Measurements from ENCODE around the gene ORC3. TPM values are rescaled to one million over a fixed set of nuclear protein-coding genes. Genes with fewer than 3 reads are reported as not detected.

Gene ORC3
- total and polyA plus RNA-seq, 2 of the 4 experiments (the other 2 are of a cell fraction) = 22.3 to 30.6 TPM

- TF ChIP-seq SMC3 (IDR thresholded peaks at IDR 0.05; ENCODE audit: low read depth, low read length) (no peak), RCOR1 (IDR thresholded peaks at IDR 0.05; ENCODE audit: insufficient replicate concordance, low read length) (peak; percentile 24), FOS (IDR thresholded peaks at IDR 0.05; ENCODE audit: low read depth, low read length) (no peak), RAD21 (IDR thresholded peaks at IDR 0.05; ENCODE audit: low read length) (no peak), MAFK (IDR thresholded peaks at IDR 0.05; ENCODE audit: low read depth, low read length) (peak; percentile 32)
Measured at GRCh38 chr6:87589693-87590416, at the start of gene ORC3, which contains the start of gene RARS2 (continued).

GRCh38 chr6:87540539-87540938, 49.4 kb upstream of the ORC3 start:
- Histone ChIP-seq H2BK20ac (ENCODE audit: low read depth, low read length) (no peak overlapping the region), H3K4me3 (ENCODE audit: insufficient read depth, low read depth, low read length) (no peak overlapping the region), H2AFZ (replicated peaks; ENCODE audit: low read length, poor library complexity) (no peak overlapping the region), H3K27me3 (ENCODE audit: control insufficient read depth, insufficient read depth, low read length) (no peaks in the 10 kb centered on the region), H4K91ac (ENCODE audit: insufficient read depth, low read depth, low read length) (no peak overlapping the region), H3K9ac (ENCODE audit: low read depth, low read length) (no peak overlapping the region), H3K36me3 (ENCODE audit: control insufficient read depth, insufficient read depth, low read length) (peaks cover 39% of the 10 kb centered on the region), H2BK5ac (ENCODE audit: low read depth, low read length, poor library complexity, severe bottlenecking) (no peak overlapping the region), H3K79me1 (ENCODE audit: low read depth in 1 of 2, low read length in 2 of 2) (peaks cover 9 to 12% of the 10 kb centered on the region in 2 experiments), H2BK120ac (ENCODE audit: low read depth, low read length) (no peak overlapping the region), H3K4me2 (ENCODE audit: low read depth, low read length) (no peak overlapping the region), H3K18ac (ENCODE audit: low read depth, low read length) (no peak overlapping the region), H4K20me1 (ENCODE audit: insufficient read depth, low read length) (no peaks in the 10 kb centered on the region; the same call in 1 of the 2 replicates), H3K9me3 (ENCODE audit: control insufficient read depth, insufficient read depth, low read length) (peaks cover 2% of the 10 kb centered on the region), H3K14ac (replicated peaks; ENCODE audit: low read depth, low read length) (no peak overlapping the region), H2BK15ac (ENCODE audit: low read depth, low read length) (no peak overlapping the region), H3K4me1 (ENCODE audit: control insufficient read depth, insufficient read depth, low read length) (no peaks in the 10 kb centered on the region; the same call in none of the 2 replicates), H2AK5ac (ENCODE audit: low read depth, low read length) (no peak overlapping the region), H3K23ac (ENCODE audit: low read depth, low read length) (no peak overlapping the region), H3K9me1 (ENCODE audit: insufficient read depth, low read length) (peaks cover 6% of the 10 kb centered on the region; the same call in 1 of the 2 replicates), H4K5ac (ENCODE audit: low read depth, low read length) (no peak overlapping the region), H3K27ac (ENCODE audit: insufficient read depth, low read length) (no peak overlapping the region), H3K56ac (ENCODE audit: extremely low read depth, insufficient read depth, low read length) (no peak overlapping the region), H3K4ac (ENCODE audit: low read depth, low read length) (no peak overlapping the region), H4K8ac (ENCODE audit: low read depth in 2 of 2, low read length in 2 of 2) (no peak overlapping the region), H2AK9ac (replicated peaks; ENCODE audit: low read depth, low read length, poor library complexity) (no peak overlapping the region)
- no TSS peak for BruUV-seq (replicated peaks)
- dilution Hi-C loops (cut with HindIII; ENCODE audit: low sequenced_read_pairs, unreplicated experiment) (no loop called here), in situ Hi-C loops (cut with MboI; ENCODE audit: low sequenced_read_pairs) (no loop called here), intact Hi-C loops (cut with micrococcal nuclease) (no loop called here)
- TF ChIP-seq BHLHE40 (IDR thresholded peaks at IDR 0.05; ENCODE audit: low read depth, low read length) (no peak), ELK1 (IDR thresholded peaks at IDR 0.05; ENCODE audit: borderline replicate concordance, low read depth, low read length) (no peak), CHD1 (IDR thresholded peaks at IDR 0.05; ENCODE audit: low read depth, low read length) (no peak), RCOR1 (IDR thresholded peaks at IDR 0.05; ENCODE audit: insufficient replicate concordance, low read length) (no peak), CEBPB (IDR thresholded peaks at IDR 0.05; ENCODE audit: low read depth, low read length) (no peak), NFE2L2 (IDR thresholded peaks at IDR 0.05; ENCODE audit: low read depth, low read length) (no peak), POLR2A (IDR thresholded peaks at IDR 0.05; ENCODE audit: low read depth, low read length) (no peak), RFX5 (IDR thresholded peaks at IDR 0.05; ENCODE audit: low read depth, low read length) (no peak), MXI1 (IDR thresholded peaks at IDR 0.05; ENCODE audit: borderline replicate concordance, low read depth, low read length) (no peak), CTCF (conservative IDR thresholded peaks at IDR 0.05; ENCODE audit: low read depth, low read length) (no peak), SMC3 (IDR thresholded peaks at IDR 0.05; ENCODE audit: low read depth, low read length) (no peak)
- ATAC-seq (ENCODE audit: low read depth) (no peak), DNase-seq (no peak)
- WGBS, 2 experiments (ENCODE audit: extremely low coverage in 2 of 2, insufficient read length in 1 of 2) = no CpG with 5 or more reads among the region's 4 CpGs
- POLR2A ChIA-PET (ENCODE audit: unreplicated experiment) = no interaction called here
- CTCF ChIA-PET = no interaction called here

Measured in IMR-90 (cell line).